ENCODE data around the gene OTOF. TPM values are rescaled to one million over a fixed set of nuclear protein-coding genes. Genes with fewer than 3 reads are reported as not detected.
A peak's percentile ranks its signal among the peaks of the same experiment; 100 is the strongest.

The OTOF gene
- total RNA-seq, 1 donor from 2014 or later = not detected

DNA sequence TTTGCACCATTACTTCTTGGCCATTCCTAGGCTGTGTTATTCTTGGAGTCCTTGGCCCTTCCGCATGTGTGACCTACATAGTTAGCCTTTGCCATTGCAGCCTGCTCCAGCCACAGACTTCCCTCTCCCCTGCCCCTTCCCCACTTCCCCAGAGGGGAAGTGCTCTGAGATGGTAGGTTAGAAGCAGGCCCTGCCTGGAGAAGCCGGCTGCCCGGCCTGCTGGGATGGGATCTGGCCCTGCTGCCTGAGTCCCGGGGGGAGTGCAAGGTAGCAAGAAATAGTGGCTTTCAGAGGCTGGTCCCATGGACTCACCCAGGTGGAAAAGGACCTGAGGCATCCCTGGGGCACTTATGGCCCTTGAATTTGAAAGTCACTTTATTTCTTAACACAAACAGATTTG, 28.4 kb upstream of the OTOF start:
- ATAC-seq (ENCODE audit: poor library complexity) = no peak
- DNase-seq = no peak
- intact Hi-C loops (cut with DNase I) = loop anchor here (10.0 kb wide), 1 partner anchor 69 kb away; no protein-coding TSS in a partner anchor

DNA sequence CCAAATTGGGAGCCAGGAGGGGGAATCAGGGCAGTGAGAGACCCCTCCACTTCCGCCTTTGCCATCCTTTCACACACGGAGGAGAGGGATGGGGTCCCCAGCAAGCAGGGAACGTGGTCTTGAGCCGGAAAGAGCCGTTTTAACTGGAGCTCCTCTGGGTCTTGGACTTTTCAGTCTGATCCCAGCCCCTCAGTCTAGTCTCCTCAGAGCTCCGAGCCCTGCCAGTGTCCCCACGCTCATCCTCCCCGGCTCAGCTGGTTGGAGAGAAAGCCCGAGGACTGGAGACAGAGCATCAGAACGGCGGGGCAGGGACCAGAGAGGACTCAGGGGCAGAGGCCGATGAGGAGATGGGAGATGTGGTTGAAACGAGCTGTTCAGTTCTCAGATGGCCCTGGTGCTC, 26.1 kb upstream of the OTOF start:
- DNase-seq (no peak), ATAC-seq (ENCODE audit: poor library complexity) (no peak)
- intact Hi-C loops (cut with DNase I) = loop anchor here (10.0 kb wide), 1 partner anchor 71 kb away; no protein-coding TSS in a partner anchor

DNA sequence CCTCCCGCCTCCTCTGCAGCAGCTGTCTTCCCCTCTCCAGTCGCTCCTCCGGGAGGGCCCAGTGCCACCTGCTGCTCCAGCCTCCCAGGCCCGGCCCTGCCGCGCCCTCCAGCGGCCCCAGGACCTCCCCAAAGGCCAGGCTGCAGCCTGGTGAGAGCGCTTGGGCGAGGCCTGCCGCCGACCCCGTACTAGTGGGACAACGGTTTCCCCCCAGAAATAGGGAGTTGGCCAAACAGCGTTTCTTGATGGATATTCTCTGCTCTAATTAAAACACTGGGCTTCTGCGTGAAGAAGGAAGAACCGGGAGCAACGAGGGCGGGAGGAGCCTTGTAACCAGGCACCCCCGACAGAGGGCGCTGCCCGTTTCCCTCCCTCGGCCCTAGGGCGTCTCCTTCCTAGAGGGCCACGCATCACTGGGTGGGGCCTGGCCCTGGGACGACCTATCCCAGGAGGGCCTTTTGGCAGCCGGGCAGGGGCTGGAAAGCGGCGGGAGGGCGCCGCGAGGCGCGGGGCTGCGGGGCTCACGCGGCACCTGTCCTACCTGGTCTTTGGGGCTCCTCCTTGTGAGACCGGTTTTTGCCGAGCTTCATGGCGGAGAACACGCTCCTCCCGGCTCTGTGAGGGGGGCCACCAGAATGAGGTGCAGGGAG, 25.4 kb upstream of the OTOF start:
- ATAC-seq (ENCODE audit: poor library complexity) = peak; percentile 98
- DNase-seq = peak; percentile 81
- intact Hi-C loops (cut with DNase I) = loop anchor here (10.0 kb wide), 1 partner anchor 71 kb away; no protein-coding TSS in a partner anchor

DNA sequence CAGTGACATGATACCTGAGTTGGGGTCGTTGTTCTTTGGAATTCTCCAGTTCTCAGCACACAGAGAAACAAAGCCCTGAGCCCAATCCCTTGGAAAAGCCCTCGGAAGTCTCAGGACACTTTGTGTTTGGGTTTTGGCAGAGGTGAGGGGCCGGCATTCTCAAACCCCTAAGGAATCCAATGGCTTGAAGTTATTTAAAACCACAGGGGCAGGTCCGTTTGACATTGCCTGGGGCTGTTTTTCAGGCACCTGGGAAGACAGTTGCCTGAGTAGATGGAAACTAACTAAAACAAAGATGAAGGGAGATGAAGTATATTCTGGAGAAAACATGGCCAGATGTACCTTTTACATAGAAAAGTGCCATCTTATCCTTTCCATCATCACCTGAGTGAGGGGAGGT, 22.5 kb upstream of the OTOF start:
- ATAC-seq (ENCODE audit: poor library complexity) (no peak), DNase-seq (no peak)
- intact Hi-C loops (cut with DNase I) = loop anchor here (10.0 kb wide), 1 partner anchor 74 kb away; no protein-coding TSS in a partner anchor

DNA sequence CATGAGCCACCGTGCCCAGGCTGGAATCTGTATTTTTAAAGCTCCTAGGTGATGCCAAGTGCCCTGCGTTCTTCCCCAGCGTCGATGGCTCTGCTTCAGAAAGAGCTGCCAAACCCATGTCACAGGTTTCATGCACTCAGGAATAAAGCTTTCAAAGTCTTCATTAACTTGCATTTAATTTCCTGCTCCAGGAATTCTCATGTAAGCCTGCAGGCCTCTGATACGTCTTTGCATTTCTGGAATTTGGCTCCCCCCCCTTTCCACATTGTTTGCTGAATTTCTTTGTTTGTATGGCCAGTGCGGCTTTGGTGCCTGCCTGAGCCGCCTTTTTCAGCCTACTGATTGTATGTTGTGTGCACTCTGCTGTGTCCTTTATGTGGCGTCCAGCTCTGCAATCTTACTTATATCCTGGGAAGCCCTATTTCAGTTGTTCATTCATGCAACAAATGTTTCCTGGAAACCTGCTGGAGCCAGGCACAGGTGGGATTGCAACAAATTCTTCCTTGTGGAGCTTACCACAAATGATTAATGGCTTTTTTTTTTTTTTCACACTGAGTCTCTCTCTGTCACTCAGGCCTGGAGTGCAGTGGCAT, 17.9 kb upstream of the OTOF start:
- intact Hi-C loops (cut with DNase I) = no loop called here
- DNase-seq = no peak
- peak; percentile 62 for ATAC-seq (ENCODE audit: poor library complexity)

DNA sequence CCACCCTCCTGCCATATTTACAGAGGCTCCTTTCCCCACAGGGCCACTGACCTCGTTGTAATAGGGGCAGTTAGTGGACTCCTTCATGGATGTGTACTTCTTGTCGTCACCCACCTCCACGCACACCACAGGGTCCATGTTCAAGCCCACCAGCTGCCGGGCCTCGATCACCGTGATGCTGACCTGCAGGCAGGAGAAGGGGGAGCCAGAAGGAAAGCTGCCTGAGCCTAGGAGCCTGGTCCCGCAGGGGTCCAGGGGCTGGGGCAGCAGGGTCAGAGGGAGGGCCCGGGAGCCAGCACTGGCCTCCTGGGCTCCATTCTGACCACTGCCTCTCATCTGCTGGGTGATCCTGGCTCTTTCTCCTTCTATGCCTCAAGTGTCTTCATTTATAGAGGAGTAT, 17.0 kb upstream of the OTOF start:
- DNase-seq (no peak), ATAC-seq (ENCODE audit: poor library complexity) (no peak)
- intact Hi-C loops (cut with DNase I) = no loop called here

DNA sequence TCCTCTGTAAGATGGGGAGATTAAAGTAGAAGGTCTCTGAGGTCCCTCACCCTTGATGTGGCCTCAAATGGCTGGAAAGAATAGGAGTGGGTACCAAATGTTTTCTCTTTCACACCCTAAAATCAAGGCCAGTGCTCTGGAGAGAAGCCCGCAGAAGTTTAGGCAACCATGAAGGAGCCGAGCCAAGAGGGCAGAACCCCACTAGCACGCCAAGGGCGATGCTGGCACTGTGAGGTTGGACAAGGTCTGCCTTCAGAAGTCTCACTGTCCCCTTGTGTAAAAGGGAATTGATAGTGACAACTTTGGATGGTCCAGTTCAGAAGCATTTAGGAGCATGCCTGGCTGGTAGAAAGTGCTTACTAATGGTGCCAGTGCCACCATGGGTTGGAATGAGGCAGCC, 16.3 kb upstream of the OTOF start:
- intact Hi-C loops (cut with DNase I) = no loop called here
- no peak for ATAC-seq (ENCODE audit: poor library complexity)

DNA sequence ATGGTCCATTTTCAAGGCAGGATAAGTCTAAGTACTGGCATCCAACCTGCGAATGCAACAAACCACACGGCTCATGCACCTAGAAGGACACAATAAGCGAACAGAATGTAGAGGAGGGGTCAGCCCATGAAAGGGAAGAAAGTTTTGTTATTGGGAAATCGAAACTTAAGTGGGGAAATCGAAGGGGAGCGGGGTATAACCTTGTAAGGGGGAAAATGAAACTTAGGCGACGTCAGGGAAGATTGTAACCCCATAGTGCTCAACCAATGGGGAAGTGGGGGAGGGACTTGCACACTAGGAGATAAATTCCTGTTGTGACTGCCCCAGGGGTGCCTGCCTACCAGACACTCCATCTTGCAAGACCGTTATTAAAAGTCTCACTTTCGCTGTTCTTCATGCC, 15.6 kb upstream of the OTOF start:
- ATAC-seq (ENCODE audit: poor library complexity) (no peak), DNase-seq (no peak)
- intact Hi-C loops (cut with DNase I) = no loop called here

More for the DNA sequence above, 16.3 kb upstream of the OTOF start:
- DNase-seq = no peak

DNA sequence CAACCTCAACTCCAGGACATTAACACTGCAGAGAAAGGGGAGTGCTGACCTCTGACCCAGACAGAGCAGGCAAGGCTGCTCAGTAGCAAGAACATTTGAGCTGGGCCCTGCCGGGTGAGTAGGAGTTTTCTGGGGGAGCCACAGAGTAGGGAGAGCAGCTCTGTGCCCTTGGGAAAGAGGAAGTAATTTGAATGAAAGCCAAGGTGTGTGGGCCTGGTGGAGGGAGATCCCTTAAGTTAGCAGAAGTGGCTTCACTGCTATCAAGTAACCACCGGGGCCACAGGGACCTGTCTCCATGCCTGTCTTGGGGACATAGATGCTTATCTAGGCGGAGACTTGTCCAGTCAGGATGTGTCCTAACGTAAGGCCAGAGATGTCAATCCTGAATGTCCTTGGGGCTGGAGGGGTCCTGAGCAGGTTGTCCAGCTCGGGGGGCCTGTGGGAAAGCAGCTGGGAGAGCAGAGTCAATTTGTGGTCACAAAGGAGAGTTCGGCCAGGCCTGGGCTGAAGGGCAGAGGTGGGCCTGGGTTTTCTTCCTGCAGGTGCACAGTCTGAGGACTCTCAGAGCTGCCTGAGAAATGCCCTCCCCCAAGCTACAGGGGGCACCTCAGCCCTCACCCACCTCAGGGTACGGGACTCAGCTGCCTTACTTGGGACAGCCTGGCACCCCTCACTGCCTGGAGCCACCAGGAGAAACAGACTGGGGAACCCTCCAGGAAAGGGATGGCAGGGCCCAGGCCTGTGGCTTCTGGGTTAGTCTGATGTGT, 15.0 kb upstream of the OTOF start:
- ATAC-seq (ENCODE audit: poor library complexity) (no peak), DNase-seq (no peak)
- intact Hi-C loops (cut with DNase I) = no loop called here

DNA sequence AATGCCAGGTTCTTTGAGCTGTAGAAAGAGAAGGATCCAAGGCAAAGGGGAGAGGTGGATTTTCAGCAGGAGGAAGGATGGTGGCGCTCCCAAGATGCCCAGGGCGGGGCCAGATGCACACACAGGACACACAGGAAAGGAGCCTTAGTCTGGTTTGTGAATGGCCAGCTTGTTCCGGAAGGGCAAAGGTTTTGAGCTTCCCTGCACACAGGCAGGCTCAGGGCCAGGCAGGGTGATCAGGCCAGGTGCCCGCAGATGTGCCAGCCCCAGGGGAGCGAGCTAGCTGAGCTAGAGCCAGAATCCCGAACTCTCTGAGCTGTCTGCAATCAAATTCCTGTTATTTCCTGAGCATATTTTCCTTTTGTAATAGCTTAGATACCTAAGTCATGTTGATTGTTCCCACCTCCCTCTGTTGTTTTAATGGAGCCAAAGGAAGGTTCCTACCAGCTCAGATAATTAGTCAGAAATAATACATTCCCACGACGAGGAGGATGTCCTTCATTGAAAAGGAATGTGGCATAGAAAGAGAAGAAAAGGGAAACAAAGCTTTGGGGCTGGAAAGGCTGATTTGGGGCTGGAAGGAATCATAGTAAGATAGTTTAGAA, 13.7 kb upstream of the OTOF start:
- no peak for ATAC-seq (ENCODE audit: poor library complexity)
- intact Hi-C loops (cut with DNase I) = no loop called here
- no peak for DNase-seq

DNA sequence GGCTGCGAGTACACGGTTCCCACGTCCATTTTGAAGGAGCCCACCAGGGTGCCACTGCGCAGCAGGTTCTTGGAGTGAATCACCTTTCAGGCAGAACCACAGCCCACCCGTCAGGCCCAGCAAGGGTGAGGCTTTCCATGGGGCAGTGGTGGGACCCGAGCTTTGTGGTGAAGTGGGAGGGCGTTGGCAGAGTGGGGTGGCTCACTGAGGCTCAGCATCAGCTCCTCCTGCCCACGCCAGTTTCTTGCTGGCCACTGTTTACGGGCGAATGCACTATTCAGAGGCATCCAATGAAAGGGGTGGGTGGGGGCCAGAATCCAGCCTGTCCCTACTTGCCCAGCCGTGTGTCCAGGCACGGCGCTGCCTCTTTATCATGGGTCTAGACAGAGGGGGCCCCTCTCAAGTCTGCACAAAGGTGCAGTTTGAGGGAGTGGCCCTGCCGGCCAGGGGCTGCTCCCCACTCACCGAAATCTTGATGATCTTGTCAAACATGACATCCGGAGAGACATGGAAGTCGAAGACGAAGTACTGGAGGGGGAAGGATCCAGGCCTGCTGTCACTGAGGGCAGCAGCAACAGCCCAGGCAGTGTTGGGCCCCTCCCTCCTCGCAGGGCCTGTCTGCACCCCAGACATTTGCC, 11.4 kb upstream of the OTOF start:
- DNase-seq (no peak), ATAC-seq (ENCODE audit: poor library complexity) (no peak)
- intact Hi-C loops (cut with DNase I) = no loop called here

DNA sequence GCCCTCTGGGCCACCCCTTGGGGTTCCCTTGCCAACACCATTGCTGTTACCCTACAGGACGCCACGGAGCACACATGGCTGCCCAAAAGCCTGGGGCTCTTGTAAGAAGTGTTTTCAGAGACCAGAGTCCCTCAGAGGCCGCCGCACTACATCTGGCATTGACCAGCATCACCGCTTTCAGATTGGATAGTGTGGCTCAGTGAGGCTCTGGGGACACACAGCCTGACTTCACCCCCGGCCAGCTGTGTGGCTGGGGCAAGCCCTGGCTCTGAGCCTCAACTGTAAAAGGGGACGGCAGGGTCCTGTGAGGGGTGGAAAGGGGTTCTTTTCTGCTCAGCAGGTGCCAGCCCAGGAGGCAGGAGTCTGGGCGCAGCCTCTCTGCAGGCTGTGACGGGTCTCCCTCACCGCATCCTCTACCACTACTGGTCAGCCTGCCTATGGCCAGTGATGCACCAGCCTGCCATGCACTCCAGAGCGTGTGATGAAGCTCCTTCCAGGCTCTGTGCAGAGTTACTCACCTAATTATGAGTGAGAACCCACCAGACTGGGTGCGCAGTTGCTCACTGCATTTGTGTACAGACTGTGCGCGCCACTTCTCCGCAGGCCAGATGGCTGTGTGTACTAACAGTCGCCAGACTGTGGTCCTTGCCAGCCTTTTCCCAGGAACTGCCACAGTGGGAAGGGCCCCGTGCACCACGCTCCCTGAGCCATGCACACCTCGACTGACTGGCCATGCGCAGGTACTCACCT, 10.7 kb upstream of the OTOF start:
- ATAC-seq (ENCODE audit: poor library complexity) (no peak), DNase-seq (no peak)
- intact Hi-C loops (cut with DNase I) = no loop called here

DNA sequence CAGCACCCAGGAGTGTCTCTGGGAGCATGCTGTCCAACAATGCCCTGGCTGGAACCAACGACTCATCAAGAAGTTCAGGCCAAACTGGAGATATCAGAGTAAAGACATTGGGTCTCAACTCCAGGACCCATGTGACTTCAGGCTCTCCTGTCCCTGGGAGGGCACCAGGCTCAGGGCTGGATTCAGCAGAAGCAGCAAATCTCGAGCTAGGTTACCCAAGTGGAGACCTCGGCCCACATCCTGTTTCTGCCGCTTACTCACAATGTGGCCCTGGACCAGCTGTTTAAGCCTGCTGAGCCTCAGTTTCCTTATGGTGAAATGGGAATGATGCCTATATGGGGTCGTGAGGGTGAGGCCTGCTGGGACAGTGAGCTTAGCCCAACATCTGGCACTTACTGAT, 9.3 kb upstream of the OTOF start:
- DNase-seq (no peak), ATAC-seq (ENCODE audit: poor library complexity) (no peak)
- intact Hi-C loops (cut with DNase I) = no loop called here

DNA sequence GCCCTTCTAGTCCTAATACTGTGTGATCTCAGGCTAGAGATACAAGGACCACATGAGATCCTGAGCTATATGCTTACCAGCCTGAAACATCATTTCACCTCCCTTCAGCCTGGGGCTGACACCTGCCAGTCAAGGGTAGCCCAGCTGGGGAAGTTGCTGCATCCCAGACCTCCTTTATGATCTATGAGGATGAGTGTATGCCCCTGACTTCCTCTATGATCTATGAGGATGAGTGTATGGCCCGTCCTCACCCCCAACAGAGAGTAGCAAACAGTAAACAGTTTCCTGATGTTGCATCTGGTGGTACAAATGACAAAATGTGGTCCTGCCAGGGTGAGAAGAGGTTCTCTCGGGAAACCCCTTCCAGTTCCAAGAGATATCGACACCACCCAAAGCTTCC, 8.9 kb upstream of the OTOF start:
- intact Hi-C loops (cut with DNase I) = no loop called here
- DNase-seq = no peak
- no peak for ATAC-seq (ENCODE audit: poor library complexity)

DNA sequence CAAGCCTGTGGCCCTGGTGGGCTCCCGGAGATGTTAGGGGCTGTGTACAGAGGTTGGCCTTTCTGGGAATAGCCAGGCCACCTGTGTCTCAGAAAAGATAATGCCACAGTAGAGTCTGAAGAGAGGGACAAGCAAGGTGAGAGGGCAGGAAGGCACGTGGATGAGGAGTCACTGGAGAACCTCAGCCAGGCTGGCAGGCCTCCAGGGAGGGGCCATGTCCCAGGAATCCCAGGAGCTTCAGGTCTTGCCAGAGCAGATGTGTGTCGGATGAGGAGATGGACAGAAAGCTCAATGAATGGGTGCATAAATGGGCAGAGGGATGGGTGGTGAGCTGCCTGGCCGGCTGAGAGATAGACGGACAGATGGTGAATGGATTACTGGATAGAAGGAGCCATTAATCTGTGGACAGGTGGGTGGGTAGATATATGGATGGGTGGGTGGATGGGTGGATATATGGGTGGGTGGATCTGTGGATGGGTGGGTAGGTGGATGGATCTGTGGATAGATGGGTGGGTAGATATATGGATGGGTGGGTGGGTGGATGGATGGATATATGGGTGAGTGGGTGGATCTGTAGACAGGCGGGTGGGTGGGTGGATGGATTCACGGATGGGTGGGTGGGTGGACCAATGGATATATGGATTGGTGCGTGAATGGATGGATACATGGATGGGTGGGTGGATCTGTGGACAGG, 7.9 kb upstream of the OTOF start:
- intact Hi-C loops (cut with DNase I) = no loop called here
- no peak for DNase-seq
- no peak for ATAC-seq (ENCODE audit: poor library complexity)

DNA sequence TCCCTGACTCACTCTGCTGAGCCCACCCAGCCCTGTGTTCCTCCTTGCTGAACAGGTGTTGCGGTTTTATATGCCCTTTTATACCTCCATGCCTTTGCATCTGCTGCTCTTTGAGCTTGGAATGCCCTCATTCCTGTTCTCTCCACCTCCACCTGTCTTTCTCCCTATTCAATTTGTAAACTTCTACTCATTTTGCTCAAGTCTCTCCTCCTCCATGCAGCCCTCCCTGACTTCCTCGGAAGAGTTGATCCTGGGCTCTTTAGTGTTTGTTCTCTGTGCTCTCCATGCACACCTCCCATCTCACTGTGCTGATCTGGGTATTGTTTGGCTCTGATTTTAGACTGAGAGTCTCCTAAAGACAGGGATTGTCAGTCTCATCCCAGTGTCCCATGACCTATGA, 7.2 kb upstream of the OTOF start:
- intact Hi-C loops (cut with DNase I) = no loop called here
- DNase-seq (no peak), ATAC-seq (ENCODE audit: poor library complexity) (no peak)

DNA sequence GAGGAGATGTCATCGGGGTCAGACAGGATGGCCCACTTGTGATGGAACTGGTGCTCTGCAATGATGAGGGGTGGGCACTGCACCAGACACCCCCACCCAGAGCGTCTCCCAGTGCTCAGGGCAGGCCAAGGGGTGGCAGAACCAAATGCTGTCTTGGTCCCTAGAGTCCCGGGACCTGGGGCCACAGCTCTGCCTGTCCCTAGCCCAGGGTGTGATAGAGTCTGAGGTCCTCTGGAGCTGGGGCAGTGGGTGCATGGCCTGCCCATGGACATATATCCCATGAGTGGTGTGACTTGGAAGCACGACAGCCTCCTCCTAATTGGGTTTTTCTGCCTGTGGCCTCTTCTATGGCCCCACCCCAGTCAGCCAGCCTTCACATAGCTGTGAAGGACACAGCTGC, 6.7 kb upstream of the OTOF start:
- no peak for DNase-seq
- ATAC-seq (ENCODE audit: poor library complexity) = no peak
- intact Hi-C loops (cut with DNase I) = no loop called here
